Upper lobe of left lung (tissue), 4 donors: ENCODE data around the gene KCNA1.

Experiments used
- POLR2AphosphoS5 ChIP-seq, 2 donors: sonication (generic); formaldehyde crosslinking; IDR thresholded peaks; one replicate each; pipeline ENCODE4 v1.5.1; 2017; ENCODE audit warnings: antibody characterized with exemption in 2 of 2
- TF ChIP-seq, protein P1 (sequence below), 6 experiments: fragments of 450-650 bp in 4 of 6; fragments of 200-600 bp in 2 of 6; sonication (generic) in 2 of 6; IDR thresholded peaks; one replicate each; pipeline ENCODE4 v1.5.1; 2016 to 2019; ENCODE audit warnings: antibody characterized with exemption in 6 of 6

DNA sequence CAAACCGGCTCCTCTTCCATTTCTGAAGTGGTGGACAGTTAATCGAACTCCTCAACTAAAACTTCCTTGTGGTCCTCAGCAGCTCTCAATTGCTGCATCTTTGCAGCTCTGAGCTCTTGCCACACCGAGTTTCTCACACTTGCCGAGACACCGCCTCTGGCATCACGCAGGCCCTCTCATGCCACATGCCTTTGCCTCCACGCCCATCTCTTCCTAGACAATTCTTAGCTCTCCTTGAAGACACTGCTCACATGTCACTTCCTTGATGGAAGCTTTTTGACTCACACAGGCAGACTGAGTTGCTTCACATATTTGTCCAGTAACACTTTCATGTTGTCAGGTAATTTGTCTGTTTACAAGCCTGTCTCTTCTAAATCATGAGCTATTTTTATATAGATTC lies 29.2 kb downstream of the KCNA1 start:
- TF ChIP-seq, protein P1, sequence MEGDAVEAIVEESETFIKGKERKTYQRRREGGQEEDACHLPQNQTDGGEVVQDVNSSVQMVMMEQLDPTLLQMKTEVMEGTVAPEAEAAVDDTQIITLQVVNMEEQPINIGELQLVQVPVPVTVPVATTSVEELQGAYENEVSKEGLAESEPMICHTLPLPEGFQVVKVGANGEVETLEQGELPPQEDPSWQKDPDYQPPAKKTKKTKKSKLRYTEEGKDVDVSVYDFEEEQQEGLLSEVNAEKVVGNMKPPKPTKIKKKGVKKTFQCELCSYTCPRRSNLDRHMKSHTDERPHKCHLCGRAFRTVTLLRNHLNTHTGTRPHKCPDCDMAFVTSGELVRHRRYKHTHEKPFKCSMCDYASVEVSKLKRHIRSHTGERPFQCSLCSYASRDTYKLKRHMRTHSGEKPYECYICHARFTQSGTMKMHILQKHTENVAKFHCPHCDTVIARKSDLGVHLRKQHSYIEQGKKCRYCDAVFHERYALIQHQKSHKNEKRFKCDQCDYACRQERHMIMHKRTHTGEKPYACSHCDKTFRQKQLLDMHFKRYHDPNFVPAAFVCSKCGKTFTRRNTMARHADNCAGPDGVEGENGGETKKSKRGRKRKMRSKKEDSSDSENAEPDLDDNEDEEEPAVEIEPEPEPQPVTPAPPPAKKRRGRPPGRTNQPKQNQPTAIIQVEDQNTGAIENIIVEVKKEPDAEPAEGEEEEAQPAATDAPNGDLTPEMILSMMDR (IDR thresholded peaks at IDR 0.05) = no peak
- TF ChIP-seq POLR2AphosphoS5 (IDR thresholded peaks at IDR 0.05) = no peak
